HG03442 (cell line): ENCODE results near the gene ONECUT3.
"Not testable (repeated sequence)": the region's sequence is repeated elsewhere in the genome, so short reads cannot be mapped to it uniquely, and the experiment has no call there.

Source experiments
- ATAC-seq: cut with Tn5 transposase; IDR thresholded peaks from one replicate; pipeline ENCODE4 v1.9.1; 2021; ENCODE audit warnings: mild to moderate bottlenecking, moderate library complexity; ENCODE audit not compliant: unreplicated experiment

ONECUT3 gene

GRCh38 chr19:1790054-1790792, 36.9 kb downstream of the ONECUT3 start:
- ATAC-seq: no peak

GRCh38 chr19:1791879-1792278, 38.6 kb downstream of the ONECUT3 start:
- ATAC-seq: no peak

DNA sequence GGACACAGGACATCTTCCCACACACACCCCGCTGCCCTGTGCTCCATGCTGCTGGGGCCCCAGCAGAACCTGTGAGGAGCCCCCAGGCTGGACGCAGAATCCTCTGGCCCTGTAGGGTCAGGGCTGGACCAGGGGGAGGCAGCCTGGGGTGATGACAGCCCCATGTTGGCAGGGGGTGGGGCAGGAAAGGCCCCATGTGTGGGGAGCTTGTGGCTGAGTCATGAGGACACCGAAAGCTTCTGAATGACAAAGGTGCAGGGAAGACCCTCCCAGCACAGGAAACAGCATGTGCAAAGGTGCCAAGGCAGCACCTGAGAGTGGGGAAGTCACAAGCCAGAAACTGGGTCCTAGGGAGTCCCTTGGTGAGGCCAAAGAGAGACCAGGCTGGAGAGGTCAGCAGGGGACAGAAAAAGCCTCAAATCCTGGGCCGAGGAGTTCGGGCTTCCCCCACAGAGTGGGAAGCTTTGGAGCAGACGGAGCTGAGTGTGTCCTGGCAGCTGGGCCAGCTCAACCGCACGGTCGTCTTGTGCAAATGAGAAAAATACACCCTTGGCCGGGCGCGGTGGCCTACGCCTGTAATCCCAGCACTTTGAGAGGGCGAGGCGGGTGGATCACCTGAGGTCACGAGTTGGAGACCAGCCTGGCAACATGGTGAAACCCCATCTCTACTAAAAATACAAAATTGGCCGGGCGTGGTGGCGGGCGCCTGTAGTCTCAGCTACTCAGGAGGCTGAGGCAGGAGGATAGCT, 41.3 kb downstream of the ONECUT3 start:
- ATAC-seq: no peak

DNA sequence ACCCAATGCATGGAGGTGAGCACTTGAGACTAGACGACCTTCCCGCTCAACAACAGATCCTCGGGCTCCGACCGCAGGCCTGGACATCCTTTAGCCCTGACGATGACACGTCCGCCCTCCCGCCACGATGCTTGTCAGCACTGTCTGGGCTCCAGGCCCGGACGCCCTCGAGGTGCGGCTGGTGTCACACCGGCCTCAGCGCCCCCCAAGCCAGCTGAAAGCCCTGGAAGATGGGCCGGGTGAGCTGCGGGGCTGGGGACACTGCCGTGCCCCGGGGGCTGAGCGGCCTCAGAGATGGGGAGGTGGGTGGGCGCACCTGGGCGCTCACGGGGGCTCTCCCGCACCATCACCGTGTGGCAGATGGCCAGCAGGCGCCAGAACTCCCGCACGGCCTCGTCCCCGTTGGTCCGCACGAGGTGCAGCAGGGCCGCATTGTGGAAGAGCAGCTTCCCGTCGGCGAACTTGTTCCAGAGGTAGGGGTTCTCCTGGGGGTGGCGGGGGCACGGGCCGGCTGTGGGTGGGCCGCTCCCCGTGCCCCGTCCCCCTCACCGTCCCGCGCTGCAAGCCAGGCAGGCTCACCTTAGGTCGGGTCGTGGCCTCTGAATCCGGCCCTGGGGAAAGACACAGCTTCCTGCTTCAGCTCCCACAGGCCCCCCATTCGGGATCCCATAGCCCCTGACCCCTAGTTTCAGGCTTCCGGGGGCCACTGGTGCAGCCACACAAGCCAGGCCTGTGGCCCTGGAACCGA, 43.3 kb downstream of the ONECUT3 start:
- ATAC-seq: no peak

DNA sequence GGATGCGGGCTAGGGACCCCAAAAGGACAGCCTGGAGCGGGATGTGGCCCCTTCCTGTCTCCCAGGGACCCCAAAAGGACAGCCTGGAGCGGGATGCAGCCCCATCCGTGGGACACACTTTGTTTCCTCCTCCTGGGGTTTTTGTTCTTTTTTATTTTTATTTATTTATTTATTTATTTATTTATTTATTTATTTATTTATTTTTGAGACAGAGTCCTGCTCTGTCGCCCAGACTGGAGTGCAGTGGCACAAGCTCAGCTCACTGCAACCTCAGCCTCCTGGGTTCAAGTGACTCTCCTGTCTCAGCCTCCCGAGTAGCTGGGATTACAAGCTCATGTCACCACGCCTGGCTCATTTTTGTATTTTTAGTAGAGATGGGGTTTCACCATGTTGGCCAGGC, 44.0 kb downstream of the ONECUT3 start:
- ATAC-seq: not testable (repeated sequence)

DNA sequence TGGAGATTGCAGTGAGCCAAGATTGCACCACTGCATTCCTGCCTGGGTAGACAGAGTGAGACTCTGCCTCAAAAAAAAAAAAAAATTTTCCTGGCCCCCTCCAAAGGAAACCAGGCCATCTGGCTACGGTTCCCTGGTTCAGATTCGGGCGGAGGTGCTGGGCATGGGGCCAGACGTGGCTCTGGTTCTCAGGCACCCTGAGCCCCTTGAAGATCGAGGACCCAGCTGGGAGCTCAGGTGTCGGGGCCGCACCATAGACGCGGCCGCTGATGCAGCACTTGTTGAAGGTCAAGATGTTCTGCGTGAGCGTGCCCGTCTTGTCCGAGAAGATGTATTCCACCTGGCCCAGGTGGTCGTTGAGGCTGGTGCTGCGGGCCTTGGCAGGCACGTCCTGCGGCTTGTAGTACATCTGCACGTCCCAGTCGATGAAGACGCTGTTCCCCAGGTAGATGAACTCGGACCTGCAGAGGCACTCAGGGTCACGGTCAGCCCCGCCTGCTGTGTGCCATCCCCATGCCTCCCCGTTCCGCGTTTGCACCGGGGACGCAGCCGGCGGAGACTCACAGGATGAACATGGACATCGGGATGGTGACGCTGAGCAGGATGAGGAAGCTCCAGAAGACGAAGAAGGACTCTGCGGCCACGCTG, 46.5 kb downstream of the ONECUT3 start:
- no peak for ATAC-seq

- ATAC-seq: no peak
Observed at GRCh38 chr19:1804858-1805257, 51.6 kb downstream of the ONECUT3 start.

DNA sequence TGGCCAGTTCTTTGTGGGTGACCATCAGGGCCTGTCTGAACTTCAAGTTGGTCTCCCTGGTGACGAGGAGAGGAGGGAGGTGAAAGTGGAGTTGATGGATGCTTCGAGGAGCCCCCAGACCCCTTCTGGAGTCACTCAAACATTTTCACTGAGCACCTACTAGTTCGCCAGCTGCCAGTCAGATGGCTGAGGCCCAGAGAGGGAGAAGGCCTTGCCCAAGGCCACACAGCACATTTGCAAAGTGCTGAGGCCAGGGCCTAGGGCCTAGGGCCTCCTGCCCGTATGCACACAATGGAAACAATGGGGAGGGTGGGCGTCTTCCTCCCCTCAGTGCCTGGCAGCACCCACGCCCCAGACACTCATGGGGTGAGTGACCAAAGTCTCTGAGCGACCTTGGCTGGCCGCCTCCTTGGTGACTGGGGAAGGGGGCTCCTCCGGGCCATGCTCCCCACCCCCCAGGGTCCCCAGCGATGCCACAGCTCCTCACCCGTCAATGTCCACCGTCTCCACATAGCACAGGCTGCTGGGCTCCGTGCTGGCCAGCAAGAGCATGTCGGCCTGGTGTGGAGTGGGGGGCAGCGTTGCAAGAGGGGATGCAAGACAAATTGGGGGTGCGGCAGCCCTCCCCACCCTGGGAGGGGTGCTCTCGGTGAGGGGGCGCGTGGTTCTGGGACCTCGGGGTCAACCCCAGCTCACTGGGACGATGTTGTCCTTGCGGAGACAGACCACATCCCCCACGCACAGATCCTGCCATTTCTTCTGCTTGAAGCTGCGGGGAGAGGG, 52.3 kb downstream of the ONECUT3 start:
- ATAC-seq: no peak

- no peak for ATAC-seq
Observed at GRCh38 chr19:1806184-1807029, 53.1 kb downstream of the ONECUT3 start.

DNA sequence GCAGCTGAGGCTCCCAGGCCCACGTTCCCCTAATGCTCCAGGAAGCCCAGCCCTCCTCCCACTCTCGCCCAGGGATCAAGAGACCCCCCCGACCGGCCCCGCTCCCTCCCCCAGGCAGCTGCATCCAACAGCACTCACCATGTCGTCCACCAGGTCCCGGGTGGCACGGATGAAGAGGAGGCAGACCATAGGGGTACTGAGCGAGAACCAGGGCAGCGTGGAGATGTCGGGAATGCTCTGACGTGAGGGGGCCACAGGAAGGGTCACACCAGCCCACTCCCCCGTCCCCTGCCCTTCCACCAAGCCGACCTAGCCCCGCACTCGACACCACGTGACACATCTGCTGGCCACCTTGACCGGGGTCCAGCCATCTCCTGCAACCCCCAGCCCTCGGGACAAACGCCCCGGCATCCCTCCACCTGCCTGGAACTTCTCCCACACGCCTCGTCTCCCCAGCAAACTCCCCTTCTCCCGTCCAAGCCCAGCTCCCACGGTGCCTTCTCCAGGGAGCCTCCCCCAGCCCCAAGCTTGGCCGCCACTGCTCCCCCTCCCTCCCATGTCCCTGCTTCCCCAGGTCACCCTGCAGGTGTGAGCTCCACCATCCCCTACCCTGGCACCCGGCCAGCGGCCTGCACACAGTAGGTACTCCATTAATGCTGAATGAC, 53.9 kb downstream of the ONECUT3 start:
- ATAC-seq: no peak

DNA sequence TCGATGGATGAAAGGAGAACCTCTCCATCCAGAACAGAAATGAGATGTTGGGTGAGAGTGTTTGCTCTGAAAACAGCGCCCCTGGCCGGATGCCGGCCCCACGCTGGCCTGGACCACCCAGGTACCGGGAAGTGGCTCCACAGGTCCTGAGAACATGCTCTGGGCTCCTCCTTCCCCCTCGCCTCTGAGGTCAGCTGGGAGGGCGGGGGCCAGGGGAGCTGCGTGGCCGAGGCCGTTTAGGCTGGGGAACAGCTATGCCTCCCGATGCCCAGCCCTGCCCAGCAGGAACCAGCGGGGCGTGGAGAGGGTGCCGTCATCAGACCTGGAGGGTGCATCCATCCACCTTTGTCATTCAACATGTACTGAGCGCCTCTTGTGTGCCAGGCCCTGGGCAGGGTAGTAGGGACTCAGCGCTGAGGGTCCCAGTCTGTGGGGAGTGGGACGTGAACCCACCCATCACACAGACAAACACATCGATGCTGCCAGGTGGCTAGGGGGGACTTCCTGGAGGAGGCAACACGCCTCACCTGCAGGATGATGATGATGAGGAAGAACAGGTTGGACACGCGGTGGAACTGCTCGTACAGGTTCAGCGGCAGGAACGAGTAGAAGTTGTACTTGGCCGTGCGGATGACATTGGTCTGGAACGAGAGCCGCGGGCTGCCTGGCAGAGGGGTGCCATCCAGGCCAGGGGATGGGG, 54.5 kb downstream of the ONECUT3 start:
- no peak for ATAC-seq

GRCh38 chr19:1808395-1808731, 55.1 kb downstream of the ONECUT3 start:
- ATAC-seq: no peak

GRCh38 chr19:1809678-1810077, 56.4 kb downstream of the ONECUT3 start:
- no peak for ATAC-seq

DNA sequence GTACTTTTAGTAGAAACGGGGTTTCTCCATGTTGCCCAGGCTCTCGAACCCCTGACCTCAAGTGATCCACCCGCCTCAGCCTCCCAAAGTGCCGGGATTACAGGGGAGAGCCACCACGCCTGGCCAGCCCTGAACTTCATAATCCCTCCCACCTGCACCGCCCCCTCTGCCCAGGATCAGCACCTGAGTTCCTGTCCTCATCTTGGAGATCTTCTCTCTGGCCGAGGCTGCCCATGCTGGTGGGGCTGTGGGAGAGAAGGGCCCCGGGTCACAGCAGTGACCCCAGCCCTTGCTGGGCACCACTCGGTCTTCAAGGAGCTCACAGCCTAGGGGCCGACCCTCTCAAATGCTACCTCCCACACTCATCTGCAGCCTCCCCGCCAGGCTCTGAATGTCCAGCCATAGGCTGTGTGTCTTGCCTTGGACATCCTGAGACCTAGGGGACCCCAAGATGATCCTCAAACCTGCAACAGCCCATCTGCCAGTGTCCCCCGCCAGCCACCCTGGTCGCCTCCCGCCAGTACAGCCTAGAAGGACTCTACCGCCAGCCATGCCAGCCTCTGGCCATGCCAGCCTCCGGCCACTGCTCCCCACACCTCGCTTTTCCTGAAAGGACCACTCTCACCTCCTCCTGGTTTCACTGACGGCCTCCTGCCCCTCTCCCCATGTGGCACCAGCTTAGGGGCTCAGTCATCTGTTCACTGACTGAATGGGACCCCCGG, 57.3 kb downstream of the ONECUT3 start:
- ATAC-seq: no peak

GRCh38 chr19:1811472-1811894, 58.2 kb downstream of the ONECUT3 start:
- no peak for ATAC-seq

DNA sequence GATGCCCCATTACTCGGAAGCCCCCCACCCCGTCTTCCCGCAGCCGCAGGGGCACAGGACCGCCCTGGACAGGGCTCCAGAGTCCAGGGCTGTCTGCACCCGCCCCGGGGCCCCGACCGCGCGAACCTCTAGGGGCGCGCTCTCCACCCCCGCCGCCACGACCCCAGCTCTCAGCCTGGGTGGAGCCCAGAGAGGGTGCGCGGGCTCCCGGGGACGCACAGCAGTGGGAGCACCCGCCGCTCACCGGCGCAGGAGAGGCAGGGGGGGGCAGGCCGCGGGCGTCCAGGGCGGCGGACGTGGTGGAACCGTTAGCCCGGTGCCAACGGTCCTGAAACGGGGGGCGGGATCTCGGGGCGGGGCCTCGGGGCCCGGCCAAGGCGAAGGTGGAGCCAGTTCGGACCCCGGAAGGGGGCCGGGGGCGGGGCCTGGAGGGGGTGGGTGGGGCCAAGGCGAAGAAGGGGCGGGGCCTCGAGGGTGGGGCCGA, 58.7 kb downstream of the ONECUT3 start, which contains the start of gene ATP8B3:
Gene ATP8B3, minus strand, starts transcription at position 335 of the 484 bp plus-strand sequence. CDS start 540 bp downstream, outside the sequence.
- peak; percentile 7 for ATAC-seq

DNA sequence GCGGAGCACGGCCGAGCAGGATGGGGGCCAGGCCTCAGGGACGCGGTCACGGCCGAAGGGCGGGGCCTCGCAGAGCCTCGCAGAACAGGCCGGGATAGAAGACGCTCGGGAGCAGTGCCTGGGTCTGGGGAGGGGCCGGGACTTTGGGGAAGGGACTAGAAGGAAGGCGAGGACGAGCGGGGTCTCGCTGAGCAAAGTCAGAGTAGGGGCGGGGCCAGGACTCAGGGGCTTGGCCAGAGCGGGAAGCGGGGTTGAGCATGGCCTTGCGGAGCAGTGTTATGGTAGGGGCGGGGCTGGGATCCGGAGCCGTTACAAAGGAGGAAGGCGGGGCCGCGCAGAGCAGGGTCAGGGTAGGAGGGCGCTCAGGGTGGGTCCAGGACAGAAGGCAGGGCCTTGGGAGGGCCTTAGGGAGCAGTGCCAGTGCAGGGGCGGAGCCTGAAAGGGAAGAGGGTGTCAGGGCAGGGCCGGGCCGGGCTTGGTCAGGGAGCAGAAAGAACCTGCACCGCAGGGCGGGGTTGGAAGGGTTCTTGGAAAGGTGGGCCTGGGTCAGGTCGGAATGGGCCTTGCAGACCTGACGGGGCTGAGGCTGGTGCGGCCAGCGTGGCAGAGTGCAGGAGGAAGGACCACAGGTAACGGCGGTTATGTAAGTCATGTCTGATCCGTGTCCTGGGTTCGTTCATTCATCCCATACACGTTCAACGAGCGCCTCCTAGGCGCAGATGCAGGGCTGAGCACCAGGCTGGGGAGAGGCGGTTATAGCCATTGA, 59.3 kb downstream of the ONECUT3 start:
- peak; percentile 66 for ATAC-seq
